ENCODE results near the gene PPP2R3A.
A peak's percentile ranks its signal among the peaks of the same experiment; 100 is the strongest.
"Not testable (repeated sequence)": the region's sequence is repeated elsewhere in the genome, so short reads cannot be mapped to it uniquely, and the experiment has no call there.

The PPP2R3A gene

DNA sequence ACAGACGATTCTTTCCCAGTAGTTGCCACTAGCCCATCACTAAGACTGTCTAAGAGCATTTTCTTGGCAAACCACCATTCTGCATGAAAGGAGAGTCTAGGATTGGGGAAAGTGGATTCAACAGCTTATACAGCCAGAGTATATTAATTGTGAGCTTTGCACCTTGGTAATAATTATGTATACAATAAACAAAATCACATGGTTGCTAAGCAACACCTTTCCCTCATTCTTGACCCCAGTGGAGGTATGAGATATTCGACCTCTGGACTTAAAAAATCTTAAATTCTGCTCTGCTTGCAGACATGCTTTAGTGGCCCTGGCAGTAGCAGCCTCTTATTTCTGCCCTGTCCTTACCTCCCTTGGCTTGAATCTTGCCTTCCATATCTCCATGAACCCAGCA is 73.1 kb downstream of the PPP2R3A start:
- no peak for DNase-seq

GRCh38 chr3:136042608-136043221 is 77.2 kb downstream of the PPP2R3A start:
- DNase-seq, result peak; percentile 35

- no peak for DNase-seq
Observed at GRCh38 chr3:136044980-136045745, 79.6 kb downstream of the PPP2R3A start.

GRCh38 chr3:136048068-136048467 is 82.5 kb downstream of the PPP2R3A start:
- no peak for DNase-seq

DNA sequence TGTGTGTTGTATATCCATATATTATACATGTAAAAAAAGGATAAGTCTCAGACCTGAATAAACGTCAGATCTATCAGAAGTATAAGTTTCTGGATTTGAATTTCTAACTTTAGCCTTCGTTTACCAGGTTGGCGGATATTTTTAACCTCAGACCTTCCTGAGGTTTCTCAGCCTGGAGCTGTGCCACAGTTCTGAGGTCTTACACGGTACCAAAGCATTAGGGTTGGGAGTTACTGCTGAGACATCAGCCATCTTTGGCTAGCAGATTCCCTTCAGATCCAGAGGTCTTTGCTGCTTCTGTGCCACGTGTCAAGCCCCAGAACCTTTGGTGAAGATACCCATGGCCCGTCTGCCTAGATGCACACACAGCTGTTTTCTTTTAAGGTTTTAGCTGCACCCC is 84.7 kb downstream of the PPP2R3A start:
- DNase-seq, result no peak

DNA sequence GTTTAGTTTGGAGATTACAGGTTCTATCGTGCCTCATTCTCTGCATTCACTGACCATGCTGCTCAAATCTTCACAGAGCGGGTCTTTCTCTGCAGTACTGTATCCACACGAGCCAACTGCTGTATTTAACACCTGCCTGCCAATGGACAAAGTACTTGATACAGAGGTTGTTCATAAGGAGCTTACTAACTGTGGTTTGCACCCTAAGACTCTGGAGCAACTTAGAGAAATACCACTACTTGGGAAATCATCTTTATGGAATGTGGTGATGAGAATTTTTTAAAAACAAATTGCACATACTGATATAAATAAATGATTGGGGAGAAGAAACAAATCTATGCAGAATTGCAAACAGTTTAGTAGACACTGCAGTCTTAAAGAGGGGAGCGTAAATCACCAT is 90.0 kb downstream of the PPP2R3A start:
- DNase-seq, result no peak

DNA sequence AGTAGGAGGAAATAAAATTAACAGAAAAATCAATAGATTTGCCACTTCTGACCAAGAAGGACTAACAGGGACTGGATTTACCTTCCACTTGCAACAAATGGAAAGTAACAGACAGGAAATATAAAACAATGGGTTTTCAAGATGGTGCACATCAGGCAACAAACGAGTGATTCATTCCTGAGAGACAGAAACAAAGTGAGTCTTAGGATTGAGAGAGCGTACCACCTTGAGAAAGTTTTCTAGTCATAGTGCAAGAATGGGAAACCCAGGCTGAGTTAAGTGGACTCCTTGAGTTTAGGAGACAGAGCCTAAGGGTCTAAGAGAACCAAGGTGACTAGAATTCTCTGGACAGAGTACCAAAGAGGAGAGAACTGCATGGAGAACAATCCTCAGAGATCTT is 101.7 kb downstream of the PPP2R3A start:
- DNase-seq, result no peak

GRCh38 chr3:136068708-136069107 is 103.2 kb downstream of the PPP2R3A start:
- no peak for DNase-seq

DNA sequence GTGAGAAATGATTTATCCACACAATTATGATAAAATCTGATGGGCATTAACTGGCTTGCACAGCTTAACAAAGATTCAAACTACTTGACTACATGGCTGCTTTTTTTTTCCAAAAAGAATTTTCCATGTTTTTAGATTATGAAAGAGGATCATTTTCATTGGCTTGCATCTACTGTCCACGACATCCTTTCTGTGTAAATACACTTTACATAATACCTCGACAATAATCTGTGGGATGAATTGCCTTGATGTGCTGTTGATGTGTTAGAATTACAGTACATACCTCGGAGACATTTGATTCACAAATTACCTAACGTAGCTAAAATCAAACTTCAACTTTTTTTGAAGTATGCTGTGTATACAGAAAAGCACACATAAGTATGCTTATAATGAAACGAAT is 104.4 kb downstream of the PPP2R3A start:
- DNase-seq, result no peak

- no peak for DNase-seq
Observed at GRCh38 chr3:136070334-136070733, 104.8 kb downstream of the PPP2R3A start.

DNA sequence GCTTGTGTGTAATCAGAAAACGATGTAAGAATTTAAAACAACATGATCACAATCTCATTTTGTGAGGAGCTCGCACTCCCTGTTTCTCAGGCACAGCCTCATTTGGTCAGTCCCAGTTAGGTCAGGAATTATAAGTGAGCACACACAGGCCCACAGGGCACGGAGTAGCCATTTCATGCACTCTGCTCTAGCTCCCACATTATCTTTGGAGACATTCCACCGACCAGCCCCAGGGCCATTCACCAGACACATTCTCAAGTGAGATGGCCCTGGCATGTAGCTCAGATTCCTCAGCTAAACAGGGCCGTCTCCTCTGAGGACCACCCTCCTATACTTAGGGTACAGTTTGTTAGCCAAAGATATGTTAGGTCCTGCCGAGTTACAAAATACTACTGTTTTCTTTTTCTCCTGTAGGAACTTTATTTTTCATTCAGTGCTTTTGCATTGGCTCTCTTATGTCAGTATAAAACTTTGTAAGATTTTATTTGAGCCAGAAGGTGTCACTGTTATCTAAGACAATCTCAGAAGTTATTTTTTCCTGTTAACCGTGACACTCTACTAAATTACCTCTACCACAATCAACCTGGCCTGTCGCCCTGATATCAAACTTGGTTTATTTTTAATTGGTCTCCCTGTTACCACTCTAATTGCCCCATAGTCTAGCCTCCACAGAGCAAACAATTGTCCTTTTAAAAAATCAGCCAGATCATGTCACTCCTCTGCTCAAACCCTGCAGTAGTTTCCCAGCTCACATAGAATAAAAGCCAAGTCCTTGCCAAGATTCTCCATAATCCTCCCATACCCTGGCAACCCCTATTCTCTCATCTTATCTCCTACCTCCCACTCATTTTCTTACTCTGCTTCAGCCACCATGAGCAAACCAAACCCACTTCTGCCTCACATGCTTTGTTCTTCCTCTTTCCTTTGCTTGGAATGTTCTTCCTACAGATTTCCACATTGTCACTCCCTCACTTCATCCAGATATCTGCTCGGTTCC is 105.7 kb downstream of the PPP2R3A start:
- DNase-seq, result no peak

GRCh38 chr3:136074546-136075170 is 109.1 kb downstream of the PPP2R3A start:
- DNase-seq, result no peak

DNA sequence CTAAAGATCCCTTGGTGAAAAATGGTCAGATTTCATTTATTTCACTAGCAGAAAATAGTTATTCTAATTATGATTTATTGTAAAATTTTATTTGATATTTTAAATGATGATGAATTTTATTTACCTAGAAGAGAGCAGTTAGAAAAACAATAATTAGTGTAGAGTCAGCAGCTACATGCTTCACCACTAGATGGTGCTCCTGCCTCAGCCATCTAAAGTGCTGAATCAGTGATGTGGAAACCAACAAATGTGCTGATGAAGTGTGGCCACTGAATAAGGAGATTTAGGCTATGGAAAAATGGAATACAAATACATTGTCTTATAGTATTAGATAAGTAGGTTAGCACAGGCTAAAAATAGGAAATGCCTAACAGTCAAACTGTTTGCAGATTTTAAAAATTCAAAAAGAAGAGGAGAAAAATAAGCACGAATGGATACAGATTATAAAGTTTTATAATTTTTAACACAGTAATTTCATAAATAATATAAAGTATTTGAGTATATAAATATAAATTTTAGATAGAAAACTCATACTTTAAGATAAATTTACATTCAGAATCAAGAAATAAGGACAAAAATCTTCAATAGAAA is 109.8 kb downstream of the PPP2R3A start:
- DNase-seq, result peak; percentile 74

DNA sequence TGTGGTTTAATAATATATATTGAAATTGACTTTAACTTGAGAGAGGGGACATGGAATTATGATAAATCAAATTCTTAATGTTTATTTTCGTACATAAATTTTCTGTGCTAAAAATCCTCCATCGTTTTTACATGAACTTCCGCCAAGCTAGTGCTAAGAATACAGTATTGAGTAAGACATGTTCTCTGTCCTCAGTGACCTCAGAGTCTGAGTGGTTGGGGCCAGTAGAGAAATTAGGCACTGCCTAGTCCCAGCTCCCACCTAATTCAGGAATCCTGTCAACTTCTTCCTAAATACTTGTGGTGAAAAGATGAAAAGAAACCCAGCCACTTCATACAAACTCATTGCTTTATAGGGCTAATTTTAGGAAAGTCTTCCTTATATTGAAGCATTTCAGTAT is 110.3 kb downstream of the PPP2R3A start:
- DNase-seq, result no peak

GRCh38 chr3:136078421-136079364 is 113.2 kb downstream of the PPP2R3A start:
- DNase-seq, result peak; percentile 14

- DNase-seq, result not testable (repeated sequence)
Observed at GRCh38 chr3:136083641-136084382, 118.3 kb downstream of the PPP2R3A start.

DNA sequence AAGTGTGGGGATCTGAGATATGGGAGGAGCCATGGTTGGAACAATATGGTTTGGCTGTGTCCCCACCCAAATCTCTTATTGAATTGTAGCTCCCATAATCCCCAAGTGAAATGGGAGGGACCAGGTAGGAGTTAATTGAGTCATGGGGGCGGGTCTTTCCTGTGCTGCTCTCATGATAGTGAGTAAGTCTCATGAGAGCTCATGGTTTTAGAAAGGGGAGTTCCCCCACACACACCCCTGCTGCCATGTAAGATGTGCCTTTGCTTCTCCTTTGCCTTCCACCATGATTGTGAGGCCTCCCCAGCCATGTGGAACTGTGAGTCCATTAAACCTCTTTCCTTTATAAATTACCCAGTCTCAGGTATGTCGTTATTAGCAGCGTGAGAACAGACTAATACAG is 119.5 kb downstream of the PPP2R3A start:
- DNase-seq, result not testable (repeated sequence)

GRCh38 chr3:136093771-136094170 is 128.2 kb downstream of the PPP2R3A start:
- DNase-seq, result no peak

DNA sequence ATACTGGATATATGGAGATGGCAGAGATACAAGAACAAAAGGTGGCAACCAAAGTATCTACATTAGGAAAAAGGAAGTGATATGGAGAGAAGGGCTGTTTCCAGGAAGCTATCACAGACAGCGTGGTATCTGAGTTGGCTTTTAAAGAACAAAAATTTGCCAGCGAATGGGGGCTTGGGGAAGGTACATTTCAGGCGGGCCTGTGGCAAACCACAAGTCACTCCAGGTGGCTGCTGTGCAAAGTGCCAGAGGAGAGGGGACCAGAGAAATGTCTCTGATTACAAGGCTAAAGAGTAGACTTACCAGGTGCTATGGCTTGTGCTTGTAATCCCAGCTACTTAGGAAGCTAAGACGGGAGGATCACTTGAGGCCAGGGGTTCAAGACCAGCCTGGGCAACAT is 139.5 kb downstream of the PPP2R3A start:
- DNase-seq, result no peak

- DNase-seq, result no peak
Observed at GRCh38 chr3:136106101-136106500, 140.6 kb downstream of the PPP2R3A start.

DNA sequence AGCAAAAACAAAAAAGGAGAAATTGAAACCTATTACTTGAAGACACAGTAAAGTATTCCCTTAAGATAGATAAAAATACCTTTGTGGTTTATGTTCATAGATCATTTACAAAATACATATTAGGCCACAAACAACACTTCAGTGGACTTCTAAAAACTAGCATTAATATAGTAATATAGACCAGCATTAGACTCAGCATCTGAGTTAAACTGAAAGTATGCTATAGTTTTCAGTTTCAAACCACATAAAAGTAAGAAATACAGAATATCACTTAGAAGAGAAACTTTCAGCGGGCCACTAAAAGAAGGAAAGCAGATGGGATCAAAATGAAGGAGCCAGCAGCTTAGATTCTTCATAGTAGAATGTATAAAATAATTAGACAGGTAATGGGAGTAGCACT is 144.0 kb downstream of the PPP2R3A start:
- DNase-seq, result no peak
